Omental fat pad (tissue), 4 donors: Measurements from ENCODE around the gene TRIM69. TPM values are rescaled to one million over a fixed set of nuclear protein-coding genes. Genes with fewer than 3 reads are reported as not detected.

Source experiments
- ATAC-seq: fragments of 150-250 bp; one replicate; pipeline ENCODE4 v1.9.1; 2016; ENCODE audit warnings: mild to moderate bottlenecking, moderate library complexity; ENCODE audit not compliant: low FRiP score
- DNase-seq: peaks from one replicate; pipeline ENCODE4 v3.0.0-alpha.2; 2019; ENCODE audit warnings: low spot score
- total RNA-seq, 4 donors: library from RNA; depleted of rRNA; stranded (reverse); fragments of >200 nt; gene quantifications; one replicate each; pipeline ENCODE4 v1.1.0, GENCODE V29; 2016
- TF ChIP-seq, protein P1 (sequence below), 3 donors: fragments of 450-650 bp; IDR thresholded peaks; one replicate each; pipeline ENCODE4 v1.5.1; 2016 to 2017; ENCODE audit warnings: antibody characterized with exemption in 3 of 3, mild to moderate bottlenecking in 3 of 3, moderate library complexity in 2 of 3

The TRIM69 gene
- total RNA-seq, 4 donors from 2014 or later: 11.9 to 31.1 (median 16.3) TPM

DNA sequence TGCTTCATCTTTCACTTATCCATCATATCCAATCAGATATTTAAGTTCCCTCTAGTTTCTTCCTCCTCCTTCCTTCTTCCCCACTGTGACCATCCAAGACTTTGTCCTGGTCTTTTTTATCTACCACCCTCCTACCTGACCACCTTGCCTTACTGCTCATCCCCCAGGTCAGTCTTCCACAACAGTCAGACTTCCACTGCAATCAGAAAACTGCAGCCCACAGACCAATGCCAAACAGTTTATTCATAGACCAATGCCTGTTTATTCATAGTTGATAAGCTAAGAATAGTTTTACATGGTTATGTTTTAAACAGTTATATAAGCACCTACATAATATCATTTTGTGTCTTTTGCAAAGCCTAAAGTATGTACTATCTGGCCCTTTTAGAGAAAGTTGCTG lies 65.5 kb downstream of the TRIM69 start:
- TF ChIP-seq, protein P1, sequence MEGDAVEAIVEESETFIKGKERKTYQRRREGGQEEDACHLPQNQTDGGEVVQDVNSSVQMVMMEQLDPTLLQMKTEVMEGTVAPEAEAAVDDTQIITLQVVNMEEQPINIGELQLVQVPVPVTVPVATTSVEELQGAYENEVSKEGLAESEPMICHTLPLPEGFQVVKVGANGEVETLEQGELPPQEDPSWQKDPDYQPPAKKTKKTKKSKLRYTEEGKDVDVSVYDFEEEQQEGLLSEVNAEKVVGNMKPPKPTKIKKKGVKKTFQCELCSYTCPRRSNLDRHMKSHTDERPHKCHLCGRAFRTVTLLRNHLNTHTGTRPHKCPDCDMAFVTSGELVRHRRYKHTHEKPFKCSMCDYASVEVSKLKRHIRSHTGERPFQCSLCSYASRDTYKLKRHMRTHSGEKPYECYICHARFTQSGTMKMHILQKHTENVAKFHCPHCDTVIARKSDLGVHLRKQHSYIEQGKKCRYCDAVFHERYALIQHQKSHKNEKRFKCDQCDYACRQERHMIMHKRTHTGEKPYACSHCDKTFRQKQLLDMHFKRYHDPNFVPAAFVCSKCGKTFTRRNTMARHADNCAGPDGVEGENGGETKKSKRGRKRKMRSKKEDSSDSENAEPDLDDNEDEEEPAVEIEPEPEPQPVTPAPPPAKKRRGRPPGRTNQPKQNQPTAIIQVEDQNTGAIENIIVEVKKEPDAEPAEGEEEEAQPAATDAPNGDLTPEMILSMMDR (IDR thresholded peaks at IDR 0.05): no peak
- ATAC-seq (no peak), DNase-seq (no peak)

DNA sequence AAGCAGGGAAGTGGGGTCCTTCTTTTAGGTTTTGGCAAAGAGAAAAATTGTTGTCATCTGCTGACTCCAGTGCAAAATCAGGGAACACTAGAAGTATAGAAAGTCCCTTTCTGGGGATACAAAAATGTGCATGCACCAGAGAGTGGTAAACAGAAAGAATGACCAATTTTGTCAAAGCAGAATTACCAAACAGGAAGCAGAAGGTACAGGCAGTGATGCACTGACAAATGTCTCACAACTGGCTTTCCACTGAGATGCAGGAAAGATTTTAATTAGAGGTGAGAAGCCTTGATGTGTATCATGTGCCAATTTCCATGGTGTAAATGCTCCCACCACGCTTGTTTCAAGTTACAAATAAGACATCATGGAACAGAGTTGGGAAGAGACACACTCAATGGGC lies 66.0 kb downstream of the TRIM69 start:
- TF ChIP-seq, protein P1 (IDR thresholded peaks at IDR 0.05): no peak
- DNase-seq (no peak), ATAC-seq (no peak)

DNA sequence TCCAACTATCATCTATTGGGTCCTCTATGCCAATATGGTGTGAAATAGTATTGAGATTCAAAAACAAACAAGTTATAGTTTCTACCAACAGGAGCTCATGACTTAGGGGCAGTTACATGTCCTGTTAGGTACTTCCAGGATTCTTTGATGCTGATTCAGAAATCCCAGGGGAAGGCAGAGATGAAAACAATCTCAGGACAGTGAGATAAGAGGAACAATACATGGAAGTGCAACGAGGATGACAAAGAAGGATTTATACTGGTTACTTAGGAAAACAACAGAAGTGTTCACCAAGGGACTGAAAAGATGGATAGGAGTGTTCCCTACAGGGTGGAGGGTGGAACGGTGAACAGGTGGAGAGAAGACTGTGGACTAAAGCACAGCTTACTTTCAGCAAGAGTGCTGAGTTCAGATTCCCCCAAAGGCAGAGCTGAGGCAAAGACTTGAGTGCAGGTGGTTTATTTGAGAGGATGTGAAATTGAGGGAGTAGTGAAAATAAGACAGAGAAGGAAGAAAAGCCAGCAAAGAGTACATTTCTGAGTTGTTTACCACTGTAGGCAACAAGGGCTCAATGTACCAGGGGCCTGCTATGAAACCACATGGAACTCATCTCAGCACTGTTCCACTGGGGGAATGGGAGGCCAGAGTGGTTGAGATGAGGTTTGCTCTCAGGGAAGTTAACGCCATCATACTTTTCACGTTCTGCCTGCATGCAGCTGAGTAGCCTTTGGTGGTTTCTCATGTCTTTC lies 68.1 kb downstream of the TRIM69 start:
- DNase-seq: no peak
- no peak for ATAC-seq
- TF ChIP-seq, protein P1 (IDR thresholded peaks at IDR 0.05): no peak

DNA sequence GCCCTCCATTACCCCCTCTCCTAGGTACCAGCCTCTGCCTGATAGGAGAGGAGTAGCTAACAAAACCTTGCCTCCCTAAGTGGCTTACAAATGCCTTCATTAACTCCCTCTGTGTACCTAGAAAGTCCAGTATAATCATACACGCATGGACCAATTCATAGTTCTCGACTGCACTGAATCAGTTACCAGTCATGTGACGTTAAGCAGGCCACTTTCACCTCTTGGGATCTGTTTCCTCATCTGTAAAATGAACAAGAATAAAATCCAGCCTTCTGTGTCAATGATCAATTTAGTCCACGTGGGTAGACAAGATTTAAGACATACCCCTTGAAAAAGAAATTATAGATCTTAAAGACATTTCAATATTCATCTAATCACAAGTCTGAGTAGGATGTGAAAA lies 72.2 kb downstream of the TRIM69 start:
- DNase-seq: no peak
- ATAC-seq: no peak
- TF ChIP-seq, protein P1 (IDR thresholded peaks at IDR 0.05): no peak

DNA sequence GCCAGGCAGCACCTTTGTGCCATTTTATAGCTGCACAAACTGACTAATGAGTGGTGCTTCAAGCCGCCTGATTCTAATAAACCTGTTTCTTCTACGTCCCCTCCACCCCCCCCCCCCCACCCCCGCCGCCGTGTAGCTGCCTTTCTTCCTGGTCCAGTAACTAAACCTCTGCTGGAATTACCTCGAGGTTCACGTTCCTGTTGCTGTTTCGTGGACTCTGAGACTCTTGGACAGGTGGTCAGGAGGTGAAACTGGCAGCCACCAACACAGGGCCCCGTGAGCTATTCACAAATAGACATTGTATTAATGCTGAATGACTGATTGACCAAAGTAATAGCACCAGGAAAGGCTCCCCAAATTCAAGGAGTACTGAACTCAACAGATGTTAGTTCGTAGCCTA lies 73.9 kb downstream of the TRIM69 start:
- DNase-seq (no peak), ATAC-seq (no peak)
- TF ChIP-seq, protein P1 (IDR thresholded peaks at IDR 0.05): no peak

DNA sequence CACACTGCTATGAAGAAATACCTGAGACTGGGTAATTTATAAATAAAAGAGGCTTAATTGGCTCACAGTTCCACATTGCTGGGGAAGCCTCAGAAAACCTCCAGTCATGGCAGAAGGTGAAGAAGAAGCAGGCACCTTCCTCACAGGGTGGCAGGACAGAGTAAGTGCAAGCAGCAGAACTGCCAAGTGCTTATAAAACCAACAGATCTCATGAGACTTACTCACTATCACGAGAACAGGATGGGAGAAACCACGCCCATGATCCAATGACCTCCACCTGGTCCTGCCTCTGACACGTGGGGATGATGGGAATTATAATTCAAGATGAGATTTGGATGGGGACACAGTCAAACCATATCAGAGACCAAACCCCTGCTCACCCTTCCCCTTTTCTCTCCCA lies 75.0 kb downstream of the TRIM69 start:
- DNase-seq (no peak), ATAC-seq (no peak)
- TF ChIP-seq, protein P1 (IDR thresholded peaks at IDR 0.05): no peak

DNA sequence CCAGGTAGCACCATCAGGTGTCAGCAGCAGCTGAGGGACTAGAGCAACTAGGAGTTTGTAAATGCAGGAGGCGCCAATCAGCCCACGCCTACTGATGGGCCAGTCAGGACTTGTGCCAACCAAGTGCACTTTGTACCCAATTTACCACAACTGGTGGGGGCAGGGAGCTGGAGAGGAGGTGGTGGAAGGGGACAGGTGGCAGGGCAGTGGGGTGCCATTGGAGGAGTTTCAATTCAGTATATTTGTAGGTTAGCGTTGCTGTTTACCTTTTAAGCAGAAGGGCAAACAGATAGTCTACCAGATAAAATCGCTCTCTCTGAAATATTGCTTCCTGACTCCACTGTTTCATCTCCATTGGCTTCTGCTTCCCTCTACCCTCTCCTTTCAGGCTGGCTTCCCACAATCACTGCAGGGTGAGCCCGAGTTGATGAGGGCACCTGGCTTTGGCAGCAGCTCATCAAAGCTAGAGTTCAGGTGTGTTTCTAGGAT lies 75.7 kb downstream of the TRIM69 start:
- DNase-seq (no peak), ATAC-seq (no peak)
- TF ChIP-seq, protein P1 (IDR thresholded peaks at IDR 0.05): no peak
